GM18519 (cell line): ENCODE results near the gene LRRK2.

Experiments
- ATAC-seq: cut with Tn5 transposase; IDR thresholded peaks from one replicate; pipeline ENCODE4 v1.9.1; 2021; ENCODE audit warnings: mild to moderate bottlenecking, moderate library complexity; ENCODE audit not compliant: unreplicated experiment, low FRiP score

Gene LRRK2

GRCh38 chr12:40312196-40312595 lies 87.4 kb downstream of the LRRK2 start:
- ATAC-seq: no peak

GRCh38 chr12:40312982-40313576 lies 88.3 kb downstream of the LRRK2 start:
- no peak for ATAC-seq

- ATAC-seq: peak; percentile 73
Observed at GRCh38 chr12:40313928-40314327, 89.1 kb downstream of the LRRK2 start.

- ATAC-seq: no peak
Observed at GRCh38 chr12:40314927-40315326, 90.1 kb downstream of the LRRK2 start.

GRCh38 chr12:40315375-40315774 lies 90.6 kb downstream of the LRRK2 start:
- no peak for ATAC-seq

- ATAC-seq: no peak
Observed at GRCh38 chr12:40324261-40324660, 99.5 kb downstream of the LRRK2 start.

GRCh38 chr12:40325349-40325960 lies 100.7 kb downstream of the LRRK2 start:
- peak; percentile 90 for ATAC-seq

- no peak for ATAC-seq
Observed at GRCh38 chr12:40327535-40327934, 102.7 kb downstream of the LRRK2 start.

GRCh38 chr12:40330180-40330579 lies 105.4 kb downstream of the LRRK2 start:
- ATAC-seq: no peak

- no peak for ATAC-seq
Observed at GRCh38 chr12:40331886-40332285, 107.1 kb downstream of the LRRK2 start.

GRCh38 chr12:40335991-40336390 lies 111.2 kb downstream of the LRRK2 start:
- ATAC-seq: no peak

- peak; percentile 78 for ATAC-seq
Observed at GRCh38 chr12:40336573-40337199, 111.9 kb downstream of the LRRK2 start.

GRCh38 chr12:40338071-40338470 lies 113.3 kb downstream of the LRRK2 start:
- ATAC-seq: no peak

- no peak for ATAC-seq
Observed at GRCh38 chr12:40338621-40339020, 113.8 kb downstream of the LRRK2 start.

- no peak for ATAC-seq
Observed at GRCh38 chr12:40342010-40342409, 117.2 kb downstream of the LRRK2 start.

- ATAC-seq: no peak
Observed at GRCh38 chr12:40343124-40343523, 118.3 kb downstream of the LRRK2 start.

GRCh38 chr12:40344312-40344711 lies 119.5 kb downstream of the LRRK2 start:
- ATAC-seq: no peak

GRCh38 chr12:40351976-40352375 lies 127.2 kb downstream of the LRRK2 start:
- ATAC-seq: no peak

GRCh38 chr12:40375076-40375475 lies 150.3 kb downstream of the LRRK2 start:
- ATAC-seq: peak; percentile 38

GRCh38 chr12:40376533-40377267 lies 151.9 kb downstream of the LRRK2 start:
- peak; percentile 47 for ATAC-seq

- no peak for ATAC-seq
Observed at GRCh38 chr12:40378691-40379090, 153.9 kb downstream of the LRRK2 start.
